GM10847 (cell line): ENCODE data around the gene KRTAP10-9.

Source experiments
- POLR2A ChIP-seq: IDR thresholded peaks from 2 replicates; pipeline ENCODE4 v1.6.1; 2011; ENCODE audit not compliant: insufficient read length; ENCODE audit errors: extremely low read depth

KRTAP10-9 gene

DNA sequence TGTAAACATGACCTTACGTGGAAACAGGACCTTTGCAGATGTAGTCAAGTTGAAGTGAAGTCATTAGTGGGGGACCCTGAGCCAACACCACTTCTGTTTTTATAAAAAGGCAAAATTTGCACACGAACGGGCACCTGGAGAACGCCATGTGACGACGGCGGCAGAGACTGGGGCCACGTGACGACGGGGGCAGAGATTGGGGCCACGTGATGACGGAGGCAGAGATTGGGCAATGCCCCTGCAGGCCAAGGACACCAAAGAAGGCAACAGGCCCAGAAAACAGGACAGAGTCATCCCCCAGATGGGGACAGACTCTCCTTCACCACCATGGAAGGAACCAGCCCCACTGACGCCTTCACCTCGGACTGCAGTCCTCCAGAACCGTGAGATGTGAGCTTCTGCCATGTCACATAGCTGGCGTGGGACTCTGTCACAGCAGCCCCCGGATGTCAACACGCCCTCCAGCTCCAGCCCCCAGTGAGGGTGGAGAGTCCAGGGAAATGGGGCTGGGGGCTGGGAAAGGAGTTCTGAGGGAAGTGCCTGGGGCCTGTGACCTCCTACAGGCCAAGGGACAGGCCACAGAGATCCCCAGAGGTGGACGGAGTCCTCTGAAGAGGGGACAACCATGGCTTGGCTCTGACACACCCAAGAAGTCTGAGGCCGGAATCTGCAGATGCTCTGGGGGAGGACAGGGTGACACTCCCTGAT lies 23.5 kb downstream of the KRTAP10-9 start:
- TF ChIP-seq POLR2A = no peak

DNA sequence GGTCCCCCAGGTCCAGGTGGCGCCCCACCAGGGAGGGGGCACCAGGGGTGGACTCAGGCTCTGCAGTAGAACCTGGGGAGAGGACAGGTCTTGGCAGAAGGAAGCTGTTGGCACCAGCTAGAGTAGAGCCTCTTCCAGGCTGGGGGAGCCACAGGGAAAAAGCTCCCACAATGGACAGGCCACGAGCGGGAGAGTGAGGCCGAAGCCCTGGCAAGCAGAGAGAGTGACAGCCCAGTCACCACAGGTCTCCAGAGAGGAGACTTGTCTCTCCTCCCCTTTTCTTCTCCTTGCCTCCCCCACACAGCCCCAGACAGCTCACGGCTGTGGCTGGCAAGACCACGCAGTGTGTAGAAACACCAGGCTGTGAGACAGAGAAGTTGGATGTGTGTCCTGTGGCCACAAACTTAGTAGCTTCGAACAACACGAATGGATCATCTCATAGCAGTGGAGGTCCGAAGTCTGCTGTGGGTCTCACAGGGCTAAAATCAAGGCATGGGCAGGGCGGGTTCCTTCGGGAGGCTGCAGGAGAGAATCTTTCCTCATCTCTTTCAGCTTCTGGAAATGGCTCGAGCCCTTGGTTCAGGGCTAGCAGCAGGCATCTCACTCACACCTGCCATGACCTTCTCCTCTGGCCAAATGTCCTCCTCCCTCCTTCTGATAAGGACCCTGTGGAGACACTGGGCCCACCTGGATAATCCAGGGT lies 24.2 kb downstream of the KRTAP10-9 start:
- no peak for TF ChIP-seq POLR2A

DNA sequence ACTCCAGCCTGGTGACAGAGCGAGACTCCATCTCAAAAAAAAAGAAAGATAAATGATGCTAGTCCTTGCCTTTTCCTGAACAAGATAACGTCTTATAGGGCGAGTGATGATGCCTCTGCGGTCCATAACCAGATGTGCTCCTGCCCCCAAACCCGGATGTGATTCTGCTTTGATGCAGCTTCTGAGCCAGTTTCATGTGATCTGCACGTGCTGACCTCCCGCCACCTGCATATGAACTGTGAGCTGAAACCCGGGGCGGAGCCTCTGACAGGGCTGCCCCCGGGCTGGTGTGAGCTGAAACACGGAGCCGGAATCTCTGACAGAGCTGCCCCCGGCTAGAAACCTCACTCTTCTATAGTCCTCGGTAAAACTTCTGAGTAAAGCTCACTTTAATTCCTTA lies 26.2 kb downstream of the KRTAP10-9 start:
- no peak for TF ChIP-seq POLR2A

DNA sequence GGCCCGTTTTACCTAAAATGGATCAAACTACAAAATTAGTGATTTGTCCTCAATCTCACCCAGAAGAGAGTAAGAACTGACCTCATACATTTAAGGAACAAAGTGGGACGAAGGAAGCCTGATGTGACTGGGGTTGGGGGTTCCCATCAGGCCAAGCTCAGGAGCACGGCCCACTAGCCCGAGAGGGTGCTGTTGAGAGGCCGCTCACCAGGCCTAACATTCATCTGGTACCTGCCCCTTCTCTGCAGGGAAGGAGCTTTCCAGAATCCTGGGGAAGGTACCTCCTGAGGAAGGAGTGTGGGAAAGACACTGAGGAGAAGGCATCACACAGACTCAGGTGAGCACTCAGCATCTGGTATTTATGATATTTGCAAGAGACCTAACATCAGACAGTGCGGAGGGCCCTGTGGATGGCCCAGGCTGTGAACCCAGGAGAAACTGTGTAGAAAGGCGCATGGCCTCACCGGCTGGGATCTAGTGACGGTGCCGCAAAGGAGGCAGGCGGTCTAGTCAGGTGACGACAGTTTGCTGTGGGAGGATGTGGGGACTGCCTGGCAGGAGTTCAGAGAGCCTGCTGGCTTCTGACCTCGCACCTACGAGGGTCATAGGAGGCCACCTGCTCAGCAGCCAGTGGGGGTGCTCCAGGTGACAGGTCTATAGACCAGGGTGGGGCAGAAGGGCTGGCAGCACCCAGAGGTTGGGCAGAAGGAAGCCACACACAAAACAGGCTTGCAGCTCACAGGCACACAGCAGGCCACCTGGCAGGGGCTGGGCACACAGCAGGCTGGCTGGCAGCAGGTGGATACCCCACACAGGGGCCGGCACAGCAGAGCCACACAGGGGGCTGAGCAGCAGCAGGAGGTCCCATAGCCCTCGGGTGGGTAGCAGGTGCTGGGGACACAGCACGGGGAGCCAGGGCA lies 27.0 kb downstream of the KRTAP10-9 start:
- no peak for TF ChIP-seq POLR2A

DNA sequence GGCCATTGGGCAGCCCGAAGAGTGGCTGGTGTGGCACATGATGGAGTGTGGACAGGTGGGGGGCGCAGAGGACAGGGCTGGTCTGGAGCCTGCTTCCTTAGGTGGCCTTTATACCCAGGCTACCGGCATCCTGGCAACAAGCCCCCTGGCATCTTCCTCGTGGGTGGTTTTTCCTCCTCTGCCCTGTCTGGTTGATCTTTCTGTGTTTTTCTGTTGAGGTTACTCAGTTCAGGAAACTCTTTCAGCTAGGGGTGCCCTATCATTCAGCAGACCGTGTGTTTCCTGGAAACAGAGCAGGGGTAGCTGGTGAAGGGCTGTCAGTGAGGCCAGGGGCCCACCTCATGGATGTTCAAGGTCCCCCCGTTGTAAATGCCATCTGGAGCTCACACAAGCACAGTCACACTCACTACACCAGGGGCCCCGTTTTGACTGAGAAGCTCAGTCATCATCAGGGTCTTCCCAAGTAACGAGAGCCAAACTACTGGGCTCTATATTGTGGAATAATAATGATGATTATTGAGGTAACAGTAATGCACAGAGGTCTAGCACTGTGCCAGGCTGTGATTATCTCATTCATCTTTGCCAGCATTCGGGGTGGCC lies 27.8 kb downstream of the KRTAP10-9 start, which contains the start of gene KRTAP12-4:
Gene KRTAP12-4, minus strand, starts transcription at position 84 of the 600 bp plus-strand sequence. Its CDS starts 45 bp downstream, at position 39.
- no peak for TF ChIP-seq POLR2A

DNA sequence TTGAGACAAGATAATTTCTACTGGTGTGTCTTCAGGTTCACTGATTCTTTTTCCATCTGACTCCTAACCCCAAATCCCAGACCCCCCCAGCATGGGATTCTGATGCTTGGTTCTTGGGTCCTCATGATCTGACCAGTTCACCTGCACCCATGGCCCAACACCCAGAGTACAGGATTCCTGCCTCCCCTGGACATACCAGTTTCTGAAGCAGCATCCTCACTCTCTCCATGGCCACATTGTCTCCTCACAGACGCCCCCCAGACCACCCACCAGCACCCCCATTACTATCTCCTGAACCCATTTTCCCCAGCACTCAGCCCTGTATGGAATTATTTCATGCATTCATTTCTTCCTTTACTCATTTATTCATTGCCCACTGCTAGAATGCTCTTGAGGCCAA lies 30.0 kb downstream of the KRTAP10-9 start:
- no peak for TF ChIP-seq POLR2A

DNA sequence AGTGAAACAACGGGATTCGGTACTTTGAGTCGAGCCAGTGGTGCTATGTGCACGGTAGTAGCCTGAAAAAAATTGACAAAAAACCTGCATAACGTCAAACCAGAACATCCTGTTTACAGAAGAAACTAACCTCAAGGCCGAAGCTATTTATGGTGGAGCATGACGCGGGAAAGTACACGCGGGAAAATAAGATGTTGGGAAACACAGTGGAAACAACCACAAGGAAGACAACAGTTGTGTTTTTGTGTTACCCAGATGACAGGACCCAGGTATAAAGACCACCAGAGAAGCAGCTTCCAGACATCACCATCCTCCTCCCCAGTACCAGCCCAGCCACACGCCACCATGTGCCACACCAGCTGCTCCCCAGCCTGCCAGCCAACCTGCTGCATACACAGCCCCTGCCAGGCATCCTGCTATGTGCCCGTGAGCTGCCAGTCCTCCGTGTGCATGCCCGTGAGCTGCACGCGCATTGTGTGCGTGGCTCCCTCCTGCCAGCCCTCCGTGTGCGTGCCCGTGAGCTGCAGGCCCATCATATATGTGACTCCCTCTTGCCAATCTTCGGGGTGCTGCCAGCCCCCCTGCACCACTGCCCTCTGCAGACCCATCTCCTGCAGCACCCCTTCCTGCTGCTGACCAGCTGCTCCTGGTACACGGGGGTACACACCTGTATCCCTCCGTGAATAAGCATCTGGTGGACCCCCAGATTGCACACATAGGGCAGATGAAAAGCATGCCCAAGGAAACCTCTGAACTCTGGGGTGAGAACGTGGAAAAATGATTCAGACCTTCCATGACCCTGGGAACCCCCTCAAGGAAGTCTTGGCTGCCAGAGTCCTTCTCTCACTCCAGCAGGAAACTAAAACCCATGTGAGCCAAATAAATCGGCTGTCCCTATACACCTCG lies 31.0 kb downstream of the KRTAP10-9 start, which contains the start of gene KRTAP12-3:
Gene KRTAP12-3, plus strand, starts transcription at position 298 of the 906 bp plus-strand sequence. Its CDS starts 48 bp downstream, at position 346.
- no peak for TF ChIP-seq POLR2A

DNA sequence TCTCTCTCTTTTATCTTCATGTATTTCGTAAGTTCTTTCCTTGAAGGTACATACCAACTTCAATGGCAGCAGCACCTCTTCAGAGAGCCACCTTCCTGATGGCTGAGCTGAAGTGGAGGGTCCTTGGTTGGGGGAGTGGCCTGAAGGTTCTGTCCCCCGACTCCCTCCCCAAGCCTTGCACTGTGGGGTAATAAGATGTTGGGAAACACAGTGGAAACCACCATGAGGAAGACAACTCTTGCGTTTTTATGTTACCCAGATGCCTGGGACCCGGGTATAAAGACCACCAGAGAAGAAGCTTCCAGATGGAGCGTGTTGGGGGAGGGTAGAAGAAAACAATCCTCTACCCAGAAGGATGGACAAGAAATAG lies 31.6 kb downstream of the KRTAP10-9 start:
- no peak for TF ChIP-seq POLR2A

DNA sequence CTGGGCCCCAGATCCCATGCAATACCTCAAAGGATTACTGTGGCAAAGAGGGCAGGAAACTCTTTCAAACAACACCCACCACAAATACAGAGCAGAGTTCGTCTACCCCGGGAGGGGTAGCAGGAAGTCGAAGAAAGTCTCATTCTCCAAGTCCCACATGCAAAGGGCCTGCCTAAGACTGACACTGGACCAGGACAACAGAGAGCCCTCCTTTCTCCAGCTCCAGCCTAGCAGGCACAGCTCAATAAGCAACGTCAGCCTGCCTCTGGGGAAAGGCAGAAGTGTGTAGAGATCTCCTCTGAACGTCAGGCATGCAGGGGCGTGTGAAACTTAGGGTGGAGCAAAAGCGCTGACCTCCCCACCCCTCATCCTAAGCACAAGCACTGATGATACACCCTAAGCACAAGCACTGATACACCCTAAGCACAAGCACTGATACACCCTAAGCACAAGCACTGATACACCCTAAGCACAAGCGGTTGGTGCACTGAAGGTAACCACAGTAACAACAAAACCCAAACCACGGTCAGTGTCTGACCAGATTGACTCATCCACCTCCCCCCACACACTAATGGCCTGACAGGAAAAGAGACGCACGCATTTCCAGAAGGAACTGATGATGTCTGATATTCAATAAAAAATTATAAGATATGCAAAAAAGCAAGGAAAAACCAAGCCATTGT lies 32.2 kb downstream of the KRTAP10-9 start:
- no peak for TF ChIP-seq POLR2A

DNA sequence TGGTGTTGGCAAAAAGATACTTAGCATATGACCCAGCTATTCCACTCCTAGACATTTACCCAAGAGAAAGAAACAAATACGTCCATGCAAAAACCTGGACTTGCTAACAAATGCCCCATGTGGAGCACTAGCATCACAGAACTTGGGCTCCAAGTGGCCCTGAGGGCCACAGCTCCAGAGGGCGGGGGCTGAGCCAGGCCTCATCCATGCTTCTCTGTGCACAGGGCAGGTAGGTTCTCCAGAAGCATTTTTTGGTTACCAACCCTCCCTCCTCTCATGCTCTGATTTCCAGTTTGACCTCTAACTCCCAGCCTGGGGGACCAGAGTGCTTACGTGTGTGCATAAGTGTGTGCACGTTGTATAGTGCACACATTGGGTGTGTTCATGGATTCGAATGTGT lies 37.8 kb downstream of the KRTAP10-9 start:
- no peak for TF ChIP-seq POLR2A

DNA sequence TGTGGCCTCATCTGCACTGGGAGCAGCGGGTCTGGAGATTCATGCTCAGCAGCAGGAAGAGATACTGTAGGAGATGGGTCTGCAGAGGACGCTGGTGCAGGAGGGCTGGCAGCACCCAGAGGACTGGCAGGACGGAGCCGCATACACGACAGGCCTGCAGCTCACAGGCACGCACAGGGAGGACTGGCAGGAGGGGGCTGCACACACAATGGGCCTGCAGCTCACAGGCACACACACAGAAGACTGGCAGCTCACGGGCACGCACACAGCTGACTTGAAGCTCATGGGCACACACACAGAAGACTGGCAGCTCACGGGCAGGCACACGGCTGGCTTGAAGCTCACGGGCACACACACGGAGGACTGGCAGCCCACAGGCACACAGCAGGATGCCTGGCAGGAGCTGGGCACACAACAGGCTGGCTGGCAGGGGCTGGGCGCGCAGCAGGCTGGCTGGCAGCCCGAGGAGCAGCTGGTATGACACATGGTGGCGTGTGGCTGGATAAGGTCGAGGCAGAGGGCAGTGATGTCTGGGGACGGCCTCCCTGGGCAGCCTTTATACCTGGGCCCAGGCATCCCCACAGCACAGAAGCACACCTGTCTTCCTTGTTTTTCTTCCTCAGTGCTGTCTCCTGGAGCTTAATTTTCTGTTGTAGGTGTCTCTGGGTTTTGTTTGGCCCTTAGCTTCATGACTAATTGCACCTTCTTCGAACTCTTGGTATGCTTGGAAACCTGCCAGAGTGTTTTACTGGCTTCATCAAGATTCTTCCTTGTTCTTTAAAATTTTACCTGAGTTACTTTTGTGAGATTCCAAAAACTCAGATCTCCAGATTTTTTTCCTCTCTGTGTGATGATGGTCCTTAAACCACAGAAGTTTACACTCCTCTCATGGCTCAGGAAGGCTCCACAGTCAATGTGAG lies 39.8 kb downstream of the KRTAP10-9 start, which contains the start of gene KRTAP12-2:
Gene KRTAP12-2, minus strand, starts transcription at position 527 of the 920 bp plus-strand sequence. Its CDS starts 41 bp downstream, at position 486.
- no peak for TF ChIP-seq POLR2A

DNA sequence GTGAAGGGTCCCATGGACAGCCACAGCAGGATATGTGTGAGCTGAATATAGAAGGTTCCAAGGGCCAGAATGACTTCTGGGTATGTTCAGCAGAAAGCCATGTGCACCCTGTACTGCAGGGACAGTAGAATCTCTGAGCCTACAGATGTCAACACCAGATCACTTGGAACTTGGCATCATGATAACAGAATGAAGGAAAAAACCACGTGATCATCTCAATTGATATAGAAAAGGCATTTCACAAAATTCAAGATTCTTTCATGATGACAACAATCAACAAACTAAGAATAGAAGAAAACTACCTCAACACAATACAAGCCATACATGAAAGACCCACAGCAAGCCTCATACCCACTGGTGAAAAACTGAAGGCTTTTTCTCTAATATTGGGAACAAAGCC lies 40.7 kb downstream of the KRTAP10-9 start:
- no peak for TF ChIP-seq POLR2A
